B cell (primary cell): ENCODE results near the gene CREB5. TPM values are rescaled to one million over a fixed set of nuclear protein-coding genes. Genes with fewer than 3 reads are reported as not detected.

ENCODE experiments used
- ATAC-seq: fragments of 200-7000 bp; cut with Tn5 transposase; one replicate; pipeline ENCODE4 v1.10.0; 2021; ENCODE audit warnings: low read depth, mild to moderate bottlenecking, moderate number of reproducible peaks, moderate library complexity
- CTCF ChIA-PET: fragments of 350-600 bp; sonication (Branson Sonifier 250); formaldehyde crosslinking; loops from one replicate; lab custom pipeline; 2021; ENCODE audit warnings: antibody characterized with exemption, inconsistent platforms; lab: Charles Lee
- POLR2A ChIA-PET: fragments of 350-600 bp; sonication (Branson Sonifier 250); formaldehyde crosslinking; loops from one replicate; lab custom pipeline; 2021; ENCODE audit warnings: antibody characterized with exemption; lab: Charles Lee
- DNase-seq: peaks from one replicate; pipeline ENCODE4 v3.0.0; 2013
- H2AFZ ChIP-seq: 2 replicates; pipeline ENCODE4 v1.6.1; 2012; ENCODE audit warnings: mild to moderate bottlenecking, low read depth, low read length; ENCODE audit not compliant: insufficient read depth, poor library complexity, severe bottlenecking
- H3K27ac ChIP-seq, 2 donors: 1 replicate in 1 of 2; 2 replicates in 1 of 2; pipeline ENCODE4 v1.5.1; 2012 to 2013; ENCODE audit warnings: low read length in 2 of 2, mild to moderate bottlenecking in 2 of 2, moderate library complexity in 1 of 2
- H3K27me3 ChIP-seq, 4 experiments: fragments of 200-600 bp in 1 of 4; sonication (generic) in 1 of 4; replicated peaks in 1 of 4; 1 replicate in 2 of 4; 2 replicates in 2 of 4; pipeline versions ENCODE4 v1.6.1 to v1.7.0; 2013 to 2016; ENCODE audit warnings: low read length in 3 of 4, mild to moderate bottlenecking in 2 of 4, mixed read lengths in 1 of 4, moderate library complexity in 1 of 4; ENCODE audit not compliant: insufficient read depth in 4 of 4, control insufficient read depth in 3 of 4; ENCODE audit errors: control extremely low read depth in 1 of 4
- H3K36me3 ChIP-seq, 2 experiments: replicated peaks in 1 of 2; 1 replicate in 1 of 2; 2 replicates in 1 of 2; pipeline versions ENCODE4 v1.6.1 to v1.7.1; 2013; ENCODE audit warnings: low read length in 1 of 2; ENCODE audit not compliant: insufficient read depth in 2 of 2, control insufficient read depth in 1 of 2; ENCODE audit errors: control extremely low read depth in 1 of 2, extremely low read depth in 1 of 2
- H3K4me1 ChIP-seq, 2 donors: fragments of 200-600 bp in 1 of 2; sonication (generic) in 1 of 2; 1 replicate in 1 of 2; 2 replicates in 1 of 2; pipeline versions ENCODE4 v1.5.1 to v1.6.1; 2013 to 2017; ENCODE audit warnings: low read length in 2 of 2; ENCODE audit not compliant: control insufficient read depth in 2 of 2, insufficient read depth in 2 of 2
- H3K4me2 ChIP-seq: replicated peaks from 2 replicates; pipeline ENCODE3; 2012; ENCODE audit warnings: mild to moderate bottlenecking, low read depth, low read length; ENCODE audit not compliant: poor library complexity, severe bottlenecking
- H3K4me3 ChIP-seq, 5 experiments: fragments of 200-600 bp in 1 of 5; sonication (generic) in 1 of 5; 1 replicate in 3 of 5; 2 replicates in 2 of 5; pipeline versions ENCODE4 v1.5.1 to v1.7.0; 2011 to 2016; ENCODE audit warnings: low read length in 4 of 5, mild to moderate bottlenecking in 4 of 5, low read depth in 2 of 5, control low read depth in 1 of 5, moderate library complexity in 1 of 5; ENCODE audit not compliant: insufficient read depth in 1 of 5; ENCODE audit errors: control extremely low read depth in 1 of 5, extremely low read depth in 1 of 5
- H3K79me2 ChIP-seq: fragments of 200-600 bp; sonication (generic); one replicate; pipeline ENCODE4 v1.6.0; 2016; ENCODE audit warnings: low read length; ENCODE audit not compliant: control insufficient read depth, insufficient read depth
- H3K9ac ChIP-seq: fragments of 200-600 bp; sonication (generic); 2 replicates; pipeline ENCODE4 v1.6.1; 2017; ENCODE audit warnings: mild to moderate bottlenecking, low read length, moderate library complexity
- H3K9me3 ChIP-seq, 3 donors: one replicate each; pipeline versions ENCODE4 v1.6.1 to v1.7.1; 2013; ENCODE audit warnings: low read length in 2 of 3; ENCODE audit not compliant: control insufficient read depth in 2 of 3, insufficient read depth in 1 of 3; ENCODE audit errors: control extremely low read depth in 1 of 3
- H4K20me1 ChIP-seq: 2 replicates; pipeline ENCODE4 v1.6.0; 2012; ENCODE audit warnings: mild to moderate bottlenecking, low read length; ENCODE audit not compliant: insufficient read depth, control insufficient read depth, poor library complexity, severe bottlenecking
- H3K27ac Mint-ChIP-seq: one replicate; pipeline ENCODE4 v1.8.0; 2021; ENCODE audit warnings: mixed read lengths
- H3K27me3 Mint-ChIP-seq: one replicate; pipeline ENCODE4 v1.8.0; 2021; ENCODE audit warnings: mixed read lengths
- H3K4me1 Mint-ChIP-seq: one replicate; pipeline ENCODE4 v1.8.0; 2021; ENCODE audit warnings: mixed read lengths
- H3K4me3 Mint-ChIP-seq: one replicate; pipeline ENCODE4 v1.8.0; 2021; ENCODE audit warnings: mixed read lengths
- H3K9me3 Mint-ChIP-seq: one replicate; pipeline ENCODE4 v1.8.0; 2022; ENCODE audit warnings: mixed read lengths; ENCODE audit not compliant: insufficient read depth
- CTCF ChIP-seq: fragments of 200-600 bp; IDR thresholded peaks from one replicate; pipeline ENCODE4 v1.8.0; 2022; ENCODE audit warnings: antibody characterized with exemption, mild to moderate bottlenecking
- EZH2 ChIP-seq: IDR thresholded peaks from 2 replicates; pipeline ENCODE4 v1.6.1; 2012; ENCODE audit warnings: borderline replicate concordance, low read depth, mild to moderate bottlenecking, moderate library complexity, low read length; ENCODE audit not compliant: insufficient read depth, poor library complexity, severe bottlenecking
- WGBS: methylation state at CpG from one replicate; pipeline ENCODE4 v1.1.5; 2013; ENCODE audit warnings: missing lambda C conversion rate; ENCODE audit not compliant: insufficient coverage; 5-methylcytosine and 5-hydroxymethylcytosine counted together
- intact Hi-C: fragments of 100-400 bp; cut with micrococcal nuclease; formaldehyde crosslinking; loops from one replicate; pipeline ENCODE4 v1.10.0; 2022
- polyA plus RNA-seq: library from polyadenylated mRNA; depleted of rRNA; stranded (reverse); fragments of >200 nt; gene quantifications from 2 replicates; pipeline ENCODE4 v1.2.3, GENCODE V29; 2012
- total RNA-seq, 2 donors: library from RNA; stranded (reverse); fragments of 120-200 nt in 1 of 2; gene quantifications; 1 replicate in 1 of 2; 2 replicates in 1 of 2; pipeline versions ENCODE4 v1.2.3 to v1.2.4, GENCODE V29; 2013 to 2022

Gene CREB5
- total and polyA plus RNA-seq, 2 donors (not counting 1 experiment from before 2014, with no cell fraction given) = 0.05 to 0.95 TPM

- H3K4me1 ChIP-seq = peaks cover 0 to 7% of the 10 kb centered on the region in 2 donors
- ChIA-PET POLR2A (no interaction called here), CTCF (no interaction called here)
- Mint-ChIP-seq H3K9me3 (no peaks in the 10 kb centered on the region), H3K27me3 (no peaks in the 10 kb centered on the region), H3K4me1 (peaks cover 7% of the 10 kb centered on the region), H3K27ac (no peak overlapping the region), H3K4me3 (no peak overlapping the region)
- ATAC-seq (no peak), DNase-seq (no peak)
- H3K9ac ChIP-seq = no peak overlapping the region
- TF ChIP-seq EZH2 = no peak
- TF ChIP-seq CTCF = no peak
- intact Hi-C loops = no loop called here
- H4K20me1 ChIP-seq = no peaks in the 10 kb centered on the region
- no peaks in the 10 kb centered on the region for H3K79me2 ChIP-seq
- H3K4me2 ChIP-seq = no peak overlapping the region
- no peak overlapping the region for H3K4me3 ChIP-seq
- no peaks in the 10 kb centered on the region for H3K9me3 ChIP-seq
- whole genome bisulfite sequencing = 94% methylated on average over 3 of the region's 4 CpGs
- H3K27ac ChIP-seq = no peak overlapping the region
- no peaks in the 10 kb centered on the region for H3K36me3 ChIP-seq
- no peak overlapping the region for H2AFZ ChIP-seq
- H3K27me3 ChIP-seq = no peaks in the 10 kb centered on the region
Observed at GRCh38 chr7:28722684-28723083, 310.4 kb downstream of the CREB5 start.

GRCh38 chr7:28723336-28723735 is 311.0 kb downstream of the CREB5 start:
- no peaks in the 10 kb centered on the region for H3K9me3 Mint-ChIP-seq
- DNase-seq (no peak), ATAC-seq (no peak)
- TF ChIP-seq CTCF (no peak), EZH2 (no peak)
- H4K20me1 ChIP-seq = no peaks in the 10 kb centered on the region
- POLR2A ChIA-PET = no interaction called here
- H3K27me3 Mint-ChIP-seq = no peaks in the 10 kb centered on the region
- H3K4me3 ChIP-seq = no peak overlapping the region
- CTCF ChIA-PET = no interaction called here
- H3K4me1 Mint-ChIP-seq = peaks cover 7% of the 10 kb centered on the region
- no peaks in the 10 kb centered on the region for H3K27me3 ChIP-seq
- H3K36me3 ChIP-seq = no peaks in the 10 kb centered on the region
- peaks cover 0 to 7% of the 10 kb centered on the region in 2 donors for H3K4me1 ChIP-seq
- no peaks in the 10 kb centered on the region for H3K9me3 ChIP-seq
- H3K4me3 Mint-ChIP-seq = no peak overlapping the region
- 95% methylated on average over 8 of the region's 9 CpGs for WGBS
- H3K9ac ChIP-seq = no peak overlapping the region
- intact Hi-C loops = no loop called here
- no peak overlapping the region for H3K27ac Mint-ChIP-seq
- H3K79me2 ChIP-seq = no peaks in the 10 kb centered on the region
- no peak overlapping the region for H3K4me2 ChIP-seq
- H3K27ac ChIP-seq = no peak overlapping the region
- no peak overlapping the region for H2AFZ ChIP-seq
